ENCODE measurements around the gene XBP1. TPM values are rescaled to one million over a fixed set of nuclear protein-coding genes. Genes with fewer than 3 reads are reported as not detected.

XBP1 gene
- total RNA-seq, 1 experiment from 2014 or later, result 81.3 TPM

DNA sequence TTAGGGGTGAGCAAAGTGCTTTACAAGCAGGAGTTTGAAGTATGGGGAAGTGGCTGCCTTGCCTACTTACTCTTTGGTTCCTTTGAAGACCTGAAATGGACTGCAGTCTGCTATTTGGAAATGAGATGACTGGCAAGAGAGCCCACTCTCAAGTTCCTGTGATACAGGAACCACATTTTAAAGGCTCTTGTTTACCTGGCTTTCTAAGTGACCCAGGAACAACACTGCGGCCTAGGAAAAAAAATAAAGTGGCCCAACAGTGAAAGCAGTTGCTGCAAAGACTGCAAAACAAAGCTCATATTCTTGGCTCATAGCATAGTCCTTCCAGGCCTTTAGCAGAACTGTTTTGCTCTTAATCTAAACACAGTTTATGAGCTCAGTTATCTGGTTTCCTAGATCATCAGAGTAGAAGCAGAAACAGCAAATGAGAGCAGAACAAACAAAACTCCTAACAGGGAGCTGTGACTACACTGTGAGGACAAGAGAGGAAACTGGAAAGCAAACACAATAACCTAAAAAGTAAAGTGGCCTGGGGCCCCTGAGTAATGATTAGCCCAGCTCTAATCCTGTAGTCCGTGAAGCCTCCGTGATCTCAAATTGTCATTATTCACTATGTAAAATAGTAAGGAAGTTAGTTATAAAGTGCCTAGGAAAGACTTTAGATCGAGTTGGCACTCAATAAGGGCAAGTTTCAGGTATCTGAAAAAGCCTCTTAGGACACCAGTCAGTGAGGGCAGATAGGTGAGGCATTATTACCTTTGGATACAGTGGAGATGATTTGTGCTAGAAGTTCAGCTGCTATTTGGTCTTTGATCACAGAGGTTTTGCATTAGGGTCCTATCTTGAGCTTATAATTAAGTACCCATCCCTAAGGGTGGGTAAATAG lies 16.3 kb downstream of the XBP1 start:
- Histone ChIP-seq H3K27ac (ENCODE audit: low read depth, low read length) (no peak overlapping the region), H2AFZ (ENCODE audit: low read depth, low read length, poor library complexity, severe bottlenecking) (no peak overlapping the region), H3K9me2 (ENCODE audit: insufficient read depth) (no peaks in the 10 kb centered on the region), H3K4me2 (ENCODE audit: low read length) (no peak overlapping the region), H3K9me3 (ENCODE audit: control insufficient read depth in 1 of 2, insufficient read depth in 1 of 2, low read depth in 1 of 2, low read length in 2 of 2) (no peaks in the 10 kb centered on the region), H3K9ac (ENCODE audit: low read length) (no peak overlapping the region), H3K79me2 (ENCODE audit: insufficient read depth, low read length) (peaks cover 34% of the 10 kb centered on the region), H3K36me3 (ENCODE audit: control insufficient read depth in 1 of 2, insufficient read depth in 2 of 2, low read length in 2 of 2) (peaks cover 46 to 51% of the 10 kb centered on the region in 2 experiments), H3K27me3 (ENCODE audit: insufficient read depth, low read length) (no peaks in the 10 kb centered on the region), H3K4me1 (ENCODE audit: control insufficient read depth in 1 of 2, insufficient read depth in 2 of 2, low read length in 2 of 2) (no peaks in the 10 kb centered on the region), H4K20me1 (ENCODE audit: insufficient read depth) (no peaks in the 10 kb centered on the region), H3K4me3 (replicated peaks in 1 of 2; ENCODE audit: low read depth in 1 of 2, low read length in 2 of 2) (no peak overlapping the region)
- ChIA-PET POLR2A (no interaction called here), RAD21 (ENCODE audit: low non-redundant PET in 1 of 2, low total read pairs in 2 of 2, uncharacterized antibody in 2 of 2, unreplicated experiment in 2 of 2) (interaction anchor here in 1 of 2 experiments (0.6 kb wide), 1 partner anchor 165 kb away, joined by 3 read pairs; no protein-coding TSS in a partner anchor), CTCF (interaction anchor here (1.1 kb wide), 1 partner anchor 183 kb away, joined by 3 read pairs; no protein-coding TSS in a partner anchor)
- no TSS peak for BruUV-seq (replicated peaks)
- TF ChIP-seq SP1 (IDR thresholded peaks at IDR 0.05; ENCODE audit: low read depth) (no peak), SIN3A (IDR thresholded peaks at IDR 0.05; ENCODE audit: low read depth) (no peak), FOSL1 (IDR thresholded peaks at IDR 0.05; ENCODE audit: low read depth) (no peak), EZH2 (IDR thresholded peaks at IDR 0.05) (no peak), TCF7L2 (IDR thresholded peaks at IDR 0.05; ENCODE audit: borderline replicate concordance, extremely low read depth, insufficient read depth, insufficient read length) (no peak), CEBPB (IDR thresholded peaks at IDR 0.05; ENCODE audit: low read depth) (no peak), ZNF274 (IDR thresholded peaks at IDR 0.05; ENCODE audit: low read depth, low read length) (no peak), POLR2A (IDR thresholded peaks at IDR 0.05; ENCODE audit: borderline replicate concordance, extremely low read depth, insufficient read depth, insufficient read length) (no peak), EZH2phosphoT487 (IDR thresholded peaks at IDR 0.05; ENCODE audit: borderline replicate concordance) (no peak), RAD21 (IDR thresholded peaks at IDR 0.05; ENCODE audit: low read depth) (no peak), EGR1 (IDR thresholded peaks at IDR 0.05; ENCODE audit: low read depth) (no peak), SRF (IDR thresholded peaks at IDR 0.05; ENCODE audit: low read depth) (no peak), CBX3 (IDR thresholded peaks at IDR 0.05; ENCODE audit: low read depth) (no peak), ZFX (IDR thresholded peaks at IDR 0.05) (no peak)
- TF ChIP-seq, protein P1, sequence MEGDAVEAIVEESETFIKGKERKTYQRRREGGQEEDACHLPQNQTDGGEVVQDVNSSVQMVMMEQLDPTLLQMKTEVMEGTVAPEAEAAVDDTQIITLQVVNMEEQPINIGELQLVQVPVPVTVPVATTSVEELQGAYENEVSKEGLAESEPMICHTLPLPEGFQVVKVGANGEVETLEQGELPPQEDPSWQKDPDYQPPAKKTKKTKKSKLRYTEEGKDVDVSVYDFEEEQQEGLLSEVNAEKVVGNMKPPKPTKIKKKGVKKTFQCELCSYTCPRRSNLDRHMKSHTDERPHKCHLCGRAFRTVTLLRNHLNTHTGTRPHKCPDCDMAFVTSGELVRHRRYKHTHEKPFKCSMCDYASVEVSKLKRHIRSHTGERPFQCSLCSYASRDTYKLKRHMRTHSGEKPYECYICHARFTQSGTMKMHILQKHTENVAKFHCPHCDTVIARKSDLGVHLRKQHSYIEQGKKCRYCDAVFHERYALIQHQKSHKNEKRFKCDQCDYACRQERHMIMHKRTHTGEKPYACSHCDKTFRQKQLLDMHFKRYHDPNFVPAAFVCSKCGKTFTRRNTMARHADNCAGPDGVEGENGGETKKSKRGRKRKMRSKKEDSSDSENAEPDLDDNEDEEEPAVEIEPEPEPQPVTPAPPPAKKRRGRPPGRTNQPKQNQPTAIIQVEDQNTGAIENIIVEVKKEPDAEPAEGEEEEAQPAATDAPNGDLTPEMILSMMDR (IDR thresholded peaks at IDR 0.05 in 2 of 3, conservative IDR thresholded peaks at IDR 0.05 in 1 of 3; ENCODE audit: borderline replicate concordance in 1 of 3, insufficient read depth in 1 of 3, low read depth in 2 of 3, low read length in 2 of 3), result no peak
- TF ChIP-seq, protein P2, sequence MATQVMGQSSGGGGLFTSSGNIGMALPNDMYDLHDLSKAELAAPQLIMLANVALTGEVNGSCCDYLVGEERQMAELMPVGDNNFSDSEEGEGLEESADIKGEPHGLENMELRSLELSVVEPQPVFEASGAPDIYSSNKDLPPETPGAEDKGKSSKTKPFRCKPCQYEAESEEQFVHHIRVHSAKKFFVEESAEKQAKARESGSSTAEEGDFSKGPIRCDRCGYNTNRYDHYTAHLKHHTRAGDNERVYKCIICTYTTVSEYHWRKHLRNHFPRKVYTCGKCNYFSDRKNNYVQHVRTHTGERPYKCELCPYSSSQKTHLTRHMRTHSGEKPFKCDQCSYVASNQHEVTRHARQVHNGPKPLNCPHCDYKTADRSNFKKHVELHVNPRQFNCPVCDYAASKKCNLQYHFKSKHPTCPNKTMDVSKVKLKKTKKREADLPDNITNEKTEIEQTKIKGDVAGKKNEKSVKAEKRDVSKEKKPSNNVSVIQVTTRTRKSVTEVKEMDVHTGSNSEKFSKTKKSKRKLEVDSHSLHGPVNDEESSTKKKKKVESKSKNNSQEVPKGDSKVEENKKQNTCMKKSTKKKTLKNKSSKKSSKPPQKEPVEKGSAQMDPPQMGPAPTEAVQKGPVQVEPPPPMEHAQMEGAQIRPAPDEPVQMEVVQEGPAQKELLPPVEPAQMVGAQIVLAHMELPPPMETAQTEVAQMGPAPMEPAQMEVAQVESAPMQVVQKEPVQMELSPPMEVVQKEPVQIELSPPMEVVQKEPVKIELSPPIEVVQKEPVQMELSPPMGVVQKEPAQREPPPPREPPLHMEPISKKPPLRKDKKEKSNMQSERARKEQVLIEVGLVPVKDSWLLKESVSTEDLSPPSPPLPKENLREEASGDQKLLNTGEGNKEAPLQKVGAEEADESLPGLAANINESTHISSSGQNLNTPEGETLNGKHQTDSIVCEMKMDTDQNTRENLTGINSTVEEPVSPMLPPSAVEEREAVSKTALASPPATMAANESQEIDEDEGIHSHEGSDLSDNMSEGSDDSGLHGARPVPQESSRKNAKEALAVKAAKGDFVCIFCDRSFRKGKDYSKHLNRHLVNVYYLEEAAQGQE (IDR thresholded peaks at IDR 0.05; ENCODE audit: low read depth), result no peak
- TF ChIP-seq, protein P3, sequence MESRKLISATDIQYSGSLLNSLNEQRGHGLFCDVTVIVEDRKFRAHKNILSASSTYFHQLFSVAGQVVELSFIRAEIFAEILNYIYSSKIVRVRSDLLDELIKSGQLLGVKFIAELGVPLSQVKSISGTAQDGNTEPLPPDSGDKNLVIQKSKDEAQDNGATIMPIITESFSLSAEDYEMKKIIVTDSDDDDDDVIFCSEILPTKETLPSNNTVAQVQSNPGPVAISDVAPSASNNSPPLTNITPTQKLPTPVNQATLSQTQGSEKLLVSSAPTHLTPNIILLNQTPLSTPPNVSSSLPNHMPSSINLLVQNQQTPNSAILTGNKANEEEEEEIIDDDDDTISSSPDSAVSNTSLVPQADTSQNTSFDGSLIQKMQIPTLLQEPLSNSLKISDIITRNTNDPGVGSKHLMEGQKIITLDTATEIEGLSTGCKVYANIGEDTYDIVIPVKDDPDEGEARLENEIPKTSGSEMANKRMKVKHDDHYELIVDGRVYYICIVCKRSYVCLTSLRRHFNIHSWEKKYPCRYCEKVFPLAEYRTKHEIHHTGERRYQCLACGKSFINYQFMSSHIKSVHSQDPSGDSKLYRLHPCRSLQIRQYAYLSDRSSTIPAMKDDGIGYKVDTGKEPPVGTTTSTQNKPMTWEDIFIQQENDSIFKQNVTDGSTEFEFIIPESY (IDR thresholded peaks at IDR 0.05; ENCODE audit: extremely low read depth, insufficient replicate concordance, low read length), result no peak
- intact Hi-C loops (cut with micrococcal nuclease), result no loop called here
- ATAC-seq (no peak), DNase-seq (ENCODE audit: low read depth, low spot score) (no peak)
